Lung (tissue), 12 donors: ENCODE data around the gene NR3C1. TPM values are rescaled to one million over a fixed set of nuclear protein-coding genes. Genes with fewer than 3 reads are reported as not detected.
"Not testable (repeated sequence)": the region's sequence is repeated elsewhere in the genome, so short reads cannot be mapped to it uniquely, and the experiment has no call there.

ENCODE experiments used
- ATAC-seq: fragments of 200-7000 bp; cut with Tn5 transposase; one replicate; pipeline ENCODE4 v1.9.1; 2020; ENCODE audit warnings: moderate number of reproducible peaks; ENCODE audit not compliant: insufficient read depth, low FRiP score
- DNase-seq, 3 donors: peaks; one replicate each; pipeline ENCODE4 v3.0.0-alpha.2; 2013 to 2017
- H3K27ac ChIP-seq, 2 donors: one replicate each; pipeline ENCODE4 v1.5.1; 2013; ENCODE audit warnings: mild to moderate bottlenecking in 2 of 2, moderate library complexity in 2 of 2, control low read depth in 1 of 2, inconsistent platforms in 1 of 2, low read depth in 1 of 2, low read length in 1 of 2
- H3K27me3 ChIP-seq, 3 donors: one replicate each; pipeline ENCODE4 v1.5.1; 2013; ENCODE audit warnings: low read length in 2 of 3; ENCODE audit not compliant: control insufficient read depth in 3 of 3, insufficient read depth in 3 of 3
- H3K36me3 ChIP-seq, 4 donors: one replicate each; pipeline ENCODE4 v1.5.1; 2013; ENCODE audit warnings: low read length in 4 of 4, mild to moderate bottlenecking in 1 of 4, moderate library complexity in 1 of 4; ENCODE audit not compliant: control insufficient read depth in 4 of 4, insufficient read depth in 4 of 4
- H3K4me1 ChIP-seq, 5 donors: one replicate each; pipeline ENCODE4 v1.5.1; 2013; ENCODE audit warnings: low read length in 5 of 5, mild to moderate bottlenecking in 2 of 5, moderate library complexity in 1 of 5; ENCODE audit not compliant: control insufficient read depth in 5 of 5, insufficient read depth in 5 of 5
- H3K4me3 ChIP-seq: one replicate; pipeline ENCODE4 v1.5.1; 2013; ENCODE audit warnings: mild to moderate bottlenecking, control low read depth, moderate library complexity
- H3K9ac ChIP-seq, 2 donors: one replicate each; pipeline ENCODE4 v1.5.1; 2013; ENCODE audit warnings: low read length in 2 of 2, control low read depth in 1 of 2; ENCODE audit not compliant: insufficient read depth in 1 of 2
- H3K9me3 ChIP-seq, 4 donors: one replicate each; pipeline ENCODE4 v1.5.1; 2013; ENCODE audit warnings: low read length in 3 of 4, mild to moderate bottlenecking in 1 of 4, moderate library complexity in 1 of 4; ENCODE audit not compliant: control insufficient read depth in 4 of 4, insufficient read depth in 3 of 4
- CTCF ChIP-seq: IDR thresholded peaks from 2 replicates; pipeline ENCODE4 v1.5.1; 2012; ENCODE audit warnings: mild to moderate bottlenecking; ENCODE audit errors: control extremely low read depth, extremely low read depth
- WGBS, 2 donors: extraction: QIAGEN DNeasy Blood & Tissue Kit; methylation state at CpG; one replicate each; pipeline ENCODE4 v1.1.7; 2013; 5-methylcytosine and 5-hydroxymethylcytosine counted together
- polyA plus RNA-seq, 2 donors: library from polyadenylated mRNA; stranded (reverse); fragments of 200-250 nt; gene quantifications; one replicate each; pipeline ENCODE4 v1.2.1, GENCODE V29; 2013
- total RNA-seq, 2 donors: library from RNA; depleted of rRNA in 1 of 2; stranded (reverse); fragments of >200 nt in 1 of 2; gene quantifications; one replicate each; pipeline ENCODE4 v1.2.1, GENCODE V29; 2014 to 2021
- donor health status: control.
- donor health status: control.
- donor health status: Bipolar disorder and iron deficiency.
- donor health status: healthy.
- donor health status: DM: yes; HTN: yes; CAD: no.

NR3C1 gene
- total and polyA plus RNA-seq, 4 donors, result 21.6 to 103 (median 48.2) TPM

GRCh38 chr5:143329843-143330242 lies 73.6 kb downstream of the NR3C1 start:
- Histone ChIP-seq H3K9me3 (peaks cover 0 to 3% (median 0%) of the 10 kb centered on the region in 4 donors), H3K9ac (no peak overlapping the region), H3K27ac (no peak overlapping the region), H3K4me1 (peaks cover 0 to 11% (median 1%) of the 10 kb centered on the region in 5 donors), H3K36me3 (no peaks in the 10 kb centered on the region), H3K4me3 (no peak overlapping the region), H3K27me3 (no peaks in the 10 kb centered on the region)
- ATAC-seq, result no peak
- no peak for DNase-seq
- no peak for TF ChIP-seq CTCF
- WGBS, 2 donors, result 62 to 67% methylated on average over 2 of the region's 2 CpGs

- Histone ChIP-seq H3K9ac (no peak overlapping the region), H3K9me3 (peaks cover 0 to 3% (median 0%) of the 10 kb centered on the region in 4 donors)
- WGBS, 2 donors, result 92 to 93% methylated on average over 5 of the region's 5 CpGs
Observed at GRCh38 chr5:143328589-143329220, 74.8 kb downstream of the NR3C1 start.

GRCh38 chr5:143325086-143325485 lies 78.4 kb downstream of the NR3C1 start:
- WGBS, 2 donors, result 88 to 89% methylated on average over 4 of the region's 4 CpGs

More at GRCh38 chr5:143328589-143329220, 74.8 kb downstream of the NR3C1 start:
- Histone ChIP-seq H3K4me1 (peaks cover 0 to 10% (median 4%) of the 10 kb centered on the region in 5 donors), H3K27ac (no peak overlapping the region), H3K27me3 (no peaks in the 10 kb centered on the region), H3K4me3 (no peak overlapping the region), H3K36me3 (peaks cover 0 to 3% (median 0%) of the 10 kb centered on the region in 4 donors)
- no peak for DNase-seq
- ATAC-seq, result no peak
- no peak for TF ChIP-seq CTCF

GRCh38 chr5:143322931-143323630 lies 80.4 kb downstream of the NR3C1 start:
- not testable (repeated sequence) for H3K27me3 ChIP-seq, DNase-seq, H3K36me3 ChIP-seq, H3K4me3 ChIP-seq, H3K27ac ChIP-seq, H3K9ac ChIP-seq, H3K9me3 ChIP-seq, ATAC-seq
- 89 to 95% methylated on average over 5 of the region's 5 CpGs for WGBS, 2 donors
- H3K4me1 ChIP-seq, result peaks cover 4 to 26% (median 10%) of the 10 kb centered on the region in 5 donors

More at GRCh38 chr5:143325086-143325485, 78.4 kb downstream of the NR3C1 start:
- not testable (repeated sequence) for H3K36me3 ChIP-seq, DNase-seq, ATAC-seq, H3K27me3 ChIP-seq, H3K9me3 ChIP-seq, H3K9ac ChIP-seq, H3K4me3 ChIP-seq, H3K27ac ChIP-seq
- H3K4me1 ChIP-seq, result peaks cover 0 to 20% (median 4%) of the 10 kb centered on the region in 5 donors
